Lung (tissue), 12 donors: ENCODE results near the gene FGFR2. TPM values are rescaled to one million over a fixed set of nuclear protein-coding genes. Genes with fewer than 3 reads are reported as not detected.

Experiments used
- ATAC-seq: fragments of 200-7000 bp; cut with Tn5 transposase; one replicate; pipeline ENCODE4 v1.9.1; 2020; ENCODE audit warnings: moderate number of reproducible peaks; ENCODE audit not compliant: insufficient read depth, low FRiP score
- DNase-seq, 3 donors: peaks; one replicate each; pipeline ENCODE4 v3.0.0-alpha.2; 2013 to 2017
- H3K27ac ChIP-seq, 2 donors: one replicate each; pipeline ENCODE4 v1.5.1; 2013; ENCODE audit warnings: mild to moderate bottlenecking in 2 of 2, moderate library complexity in 2 of 2, control low read depth in 1 of 2, inconsistent platforms in 1 of 2, low read depth in 1 of 2, low read length in 1 of 2
- H3K27me3 ChIP-seq, 3 donors: one replicate each; pipeline ENCODE4 v1.5.1; 2013; ENCODE audit warnings: low read length in 2 of 3; ENCODE audit not compliant: control insufficient read depth in 3 of 3, insufficient read depth in 3 of 3
- H3K36me3 ChIP-seq, 4 donors: one replicate each; pipeline ENCODE4 v1.5.1; 2013; ENCODE audit warnings: low read length in 4 of 4, mild to moderate bottlenecking in 1 of 4, moderate library complexity in 1 of 4; ENCODE audit not compliant: control insufficient read depth in 4 of 4, insufficient read depth in 4 of 4
- H3K4me1 ChIP-seq, 5 donors: one replicate each; pipeline ENCODE4 v1.5.1; 2013; ENCODE audit warnings: low read length in 5 of 5, mild to moderate bottlenecking in 2 of 5, moderate library complexity in 1 of 5; ENCODE audit not compliant: control insufficient read depth in 5 of 5, insufficient read depth in 5 of 5
- H3K4me3 ChIP-seq: one replicate; pipeline ENCODE4 v1.5.1; 2013; ENCODE audit warnings: mild to moderate bottlenecking, control low read depth, moderate library complexity
- H3K9ac ChIP-seq, 2 donors: one replicate each; pipeline ENCODE4 v1.5.1; 2013; ENCODE audit warnings: low read length in 2 of 2, control low read depth in 1 of 2; ENCODE audit not compliant: insufficient read depth in 1 of 2
- H3K9me3 ChIP-seq, 4 donors: one replicate each; pipeline ENCODE4 v1.5.1; 2013; ENCODE audit warnings: low read length in 3 of 4, mild to moderate bottlenecking in 1 of 4, moderate library complexity in 1 of 4; ENCODE audit not compliant: control insufficient read depth in 4 of 4, insufficient read depth in 3 of 4
- WGBS, 2 donors: extraction: QIAGEN DNeasy Blood & Tissue Kit; methylation state at CpG; one replicate each; pipeline ENCODE4 v1.1.7; 2013; 5-methylcytosine and 5-hydroxymethylcytosine counted together
- polyA plus RNA-seq, 2 donors: library from polyadenylated mRNA; stranded (reverse); fragments of 200-250 nt; gene quantifications; one replicate each; pipeline ENCODE4 v1.2.1, GENCODE V29; 2013
- total RNA-seq, 2 donors: library from RNA; depleted of rRNA in 1 of 2; stranded (reverse); fragments of >200 nt in 1 of 2; gene quantifications; one replicate each; pipeline ENCODE4 v1.2.1, GENCODE V29; 2014 to 2021
- TF ChIP-seq, protein P1 (sequence below): IDR thresholded peaks from 2 replicates; pipeline ENCODE4 v1.5.1; 2012; ENCODE audit warnings: mild to moderate bottlenecking; ENCODE audit errors: control extremely low read depth, extremely low read depth
- donor health status: control.
- donor health status: control.
- donor health status: Bipolar disorder and iron deficiency.
- donor health status: healthy.
- donor health status: DM: yes; HTN: yes; CAD: no.

FGFR2 gene
- total and polyA plus RNA-seq, 4 donors = 11.4 to 230 (median 41.7) TPM

DNA sequence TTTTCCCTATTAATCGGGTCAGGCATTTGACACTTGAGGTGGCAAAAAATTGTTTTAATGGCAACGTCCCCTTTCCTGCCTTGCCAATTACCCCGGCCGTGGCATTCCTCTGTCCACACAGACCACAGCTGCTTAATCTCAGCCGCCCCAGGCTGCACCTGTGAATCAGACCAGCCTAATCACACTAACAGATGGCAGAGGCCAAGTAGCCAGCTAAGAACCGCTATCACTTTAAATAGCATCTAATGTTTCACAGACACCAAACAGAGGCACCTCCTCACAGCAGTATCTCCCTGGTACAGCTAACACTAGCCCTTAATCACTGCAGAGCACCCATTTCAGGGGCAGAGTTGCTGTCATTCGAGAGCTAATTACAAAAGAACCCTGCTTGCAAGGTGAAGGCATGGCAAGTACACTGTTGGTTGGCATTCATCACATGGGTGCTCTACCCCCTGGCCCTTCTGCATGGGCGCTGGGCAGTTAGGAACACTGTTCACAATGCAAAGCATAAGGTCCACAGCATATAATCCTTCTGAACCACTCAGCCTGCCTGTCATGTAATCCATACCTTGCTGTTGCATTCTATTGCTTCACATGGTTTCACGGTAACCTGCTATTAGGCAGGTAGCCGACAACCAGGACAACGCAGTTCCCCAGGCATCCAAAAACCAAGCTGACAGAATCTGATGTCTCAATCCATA lies 38.8 kb downstream of the FGFR2 start:
- Histone ChIP-seq H3K9me3 (no peaks in the 10 kb centered on the region), H3K4me3 (no peak overlapping the region), H3K36me3 (peaks cover 0 to 7% (median 0%) of the 10 kb centered on the region in 4 donors), H3K27me3 (no peaks in the 10 kb centered on the region), H3K27ac (no peak overlapping the region), H3K9ac (no peak overlapping the region), H3K4me1 (peaks cover 0 to 6% (median 0%) of the 10 kb centered on the region in 5 donors)
- WGBS, 2 donors = 71 to 79% methylated on average over 11 of the region's 11 CpGs
- TF ChIP-seq, protein P1, sequence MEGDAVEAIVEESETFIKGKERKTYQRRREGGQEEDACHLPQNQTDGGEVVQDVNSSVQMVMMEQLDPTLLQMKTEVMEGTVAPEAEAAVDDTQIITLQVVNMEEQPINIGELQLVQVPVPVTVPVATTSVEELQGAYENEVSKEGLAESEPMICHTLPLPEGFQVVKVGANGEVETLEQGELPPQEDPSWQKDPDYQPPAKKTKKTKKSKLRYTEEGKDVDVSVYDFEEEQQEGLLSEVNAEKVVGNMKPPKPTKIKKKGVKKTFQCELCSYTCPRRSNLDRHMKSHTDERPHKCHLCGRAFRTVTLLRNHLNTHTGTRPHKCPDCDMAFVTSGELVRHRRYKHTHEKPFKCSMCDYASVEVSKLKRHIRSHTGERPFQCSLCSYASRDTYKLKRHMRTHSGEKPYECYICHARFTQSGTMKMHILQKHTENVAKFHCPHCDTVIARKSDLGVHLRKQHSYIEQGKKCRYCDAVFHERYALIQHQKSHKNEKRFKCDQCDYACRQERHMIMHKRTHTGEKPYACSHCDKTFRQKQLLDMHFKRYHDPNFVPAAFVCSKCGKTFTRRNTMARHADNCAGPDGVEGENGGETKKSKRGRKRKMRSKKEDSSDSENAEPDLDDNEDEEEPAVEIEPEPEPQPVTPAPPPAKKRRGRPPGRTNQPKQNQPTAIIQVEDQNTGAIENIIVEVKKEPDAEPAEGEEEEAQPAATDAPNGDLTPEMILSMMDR = no peak
- DNase-seq (no peak), ATAC-seq (no peak)

DNA sequence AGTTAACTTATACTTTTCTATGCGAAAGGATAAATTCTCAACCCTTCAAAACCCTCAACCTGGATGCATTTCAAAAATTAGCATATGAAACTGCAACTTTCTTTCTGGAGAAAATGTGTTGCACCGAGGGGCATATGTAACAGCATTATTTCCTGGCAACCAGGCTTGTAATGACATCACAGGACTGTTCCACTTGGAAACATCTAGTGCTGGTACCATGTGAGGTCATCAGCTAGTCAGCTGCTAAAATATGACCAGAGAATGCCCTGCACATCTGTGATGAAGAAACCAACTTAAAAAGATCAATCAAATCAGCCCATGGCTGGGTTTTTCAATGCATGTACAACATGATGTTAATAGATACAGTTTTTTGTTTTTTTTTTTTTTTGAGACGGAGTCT lies 40.0 kb downstream of the FGFR2 start:
- peaks cover 0 to 3% (median 0%) of the 10 kb centered on the region in 4 donors for H3K36me3 ChIP-seq
- DNase-seq (peak in 2 of 3 donors; percentile 50 to 52), ATAC-seq (no peak)
- TF ChIP-seq, protein P1 = no peak
- H3K27ac ChIP-seq = no peak overlapping the region
- H3K4me1 ChIP-seq = peaks cover 0 to 12% (median 2%) of the 10 kb centered on the region in 5 donors
- H3K4me3 ChIP-seq = no peak overlapping the region
- H3K27me3 ChIP-seq = no peaks in the 10 kb centered on the region
- H3K9me3 ChIP-seq = no peaks in the 10 kb centered on the region
- H3K9ac ChIP-seq = no peak overlapping the region
- WGBS, 2 donors = 78 to 83% methylated on average over 3 of the region's 3 CpGs

DNA sequence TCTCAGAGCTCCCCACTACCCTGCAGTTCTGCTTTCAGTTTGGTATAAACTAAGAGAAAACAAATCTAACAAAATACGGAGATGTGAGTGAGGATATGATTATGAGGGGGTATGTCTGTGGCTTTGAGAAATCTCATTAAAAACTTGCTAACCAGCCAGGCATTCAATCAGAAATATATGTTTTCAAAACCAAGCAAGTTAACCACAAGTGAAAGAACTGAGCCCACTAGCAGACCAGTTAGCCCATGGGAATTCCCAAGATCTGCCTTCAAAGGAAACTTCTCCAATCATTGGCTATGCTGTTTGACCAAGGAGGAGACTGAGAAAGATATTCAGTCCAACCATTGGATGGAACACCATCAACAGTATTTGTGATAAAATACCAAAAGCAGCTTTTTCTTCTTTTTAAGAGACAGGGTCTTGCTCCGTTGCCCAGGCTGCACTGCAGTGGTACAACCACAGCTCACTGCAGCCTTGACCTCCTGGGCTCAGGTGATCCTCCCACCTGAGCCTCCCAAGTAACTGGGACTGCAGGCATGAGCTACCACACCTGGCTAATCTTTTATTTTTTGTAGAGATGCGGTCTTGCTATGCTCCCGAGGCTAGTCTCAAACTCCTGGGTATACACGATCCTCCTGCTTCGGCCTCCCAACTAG lies 41.2 kb downstream of the FGFR2 start:
- 93% methylated on average over 6 of the region's 6 CpGs for WGBS, 2 donors

More for the DNA sequence above, 41.2 kb downstream of the FGFR2 start:
- H3K4me1 ChIP-seq = peaks cover 0 to 17% (median 4%) of the 10 kb centered on the region in 5 donors
- H3K27me3 ChIP-seq = no peaks in the 10 kb centered on the region
- peaks cover 0 to 8% (median 1%) of the 10 kb centered on the region in 4 donors for H3K36me3 ChIP-seq
- no peak overlapping the region for H3K4me3 ChIP-seq
- H3K27ac ChIP-seq = no peak overlapping the region
- TF ChIP-seq, protein P1 = no peak
- no peak for DNase-seq
- no peak for ATAC-seq
- H3K9ac ChIP-seq = no peak overlapping the region
- H3K9me3 ChIP-seq = no peaks in the 10 kb centered on the region
